Measurements from ENCODE around the gene AP1G2.

DNA sequence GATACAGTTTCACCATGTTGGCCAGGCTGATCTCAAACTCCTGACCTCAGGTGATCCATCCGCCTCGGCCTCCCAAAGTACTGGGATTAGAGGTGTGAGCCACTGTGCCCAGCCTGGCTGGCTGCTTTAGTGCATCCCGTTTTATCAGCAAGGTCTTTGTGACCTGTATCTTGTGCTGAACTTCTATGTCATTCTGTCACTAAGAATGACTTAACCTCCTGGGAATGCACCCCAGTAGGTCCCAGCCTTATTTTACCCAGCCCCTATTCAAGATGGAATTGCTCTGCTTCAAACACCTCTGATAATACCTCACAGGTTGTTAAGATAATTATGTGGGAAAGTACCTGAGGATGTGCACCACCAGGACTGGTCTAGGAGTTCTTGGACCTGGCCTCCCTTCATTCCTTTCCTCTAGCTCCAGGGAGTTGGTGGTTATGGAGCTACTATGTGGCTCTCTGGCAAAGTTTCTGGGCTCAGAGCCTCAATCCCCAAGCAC is 37.1 kb upstream of the AP1G2 start:
- TF ChIP-seq, protein P1, sequence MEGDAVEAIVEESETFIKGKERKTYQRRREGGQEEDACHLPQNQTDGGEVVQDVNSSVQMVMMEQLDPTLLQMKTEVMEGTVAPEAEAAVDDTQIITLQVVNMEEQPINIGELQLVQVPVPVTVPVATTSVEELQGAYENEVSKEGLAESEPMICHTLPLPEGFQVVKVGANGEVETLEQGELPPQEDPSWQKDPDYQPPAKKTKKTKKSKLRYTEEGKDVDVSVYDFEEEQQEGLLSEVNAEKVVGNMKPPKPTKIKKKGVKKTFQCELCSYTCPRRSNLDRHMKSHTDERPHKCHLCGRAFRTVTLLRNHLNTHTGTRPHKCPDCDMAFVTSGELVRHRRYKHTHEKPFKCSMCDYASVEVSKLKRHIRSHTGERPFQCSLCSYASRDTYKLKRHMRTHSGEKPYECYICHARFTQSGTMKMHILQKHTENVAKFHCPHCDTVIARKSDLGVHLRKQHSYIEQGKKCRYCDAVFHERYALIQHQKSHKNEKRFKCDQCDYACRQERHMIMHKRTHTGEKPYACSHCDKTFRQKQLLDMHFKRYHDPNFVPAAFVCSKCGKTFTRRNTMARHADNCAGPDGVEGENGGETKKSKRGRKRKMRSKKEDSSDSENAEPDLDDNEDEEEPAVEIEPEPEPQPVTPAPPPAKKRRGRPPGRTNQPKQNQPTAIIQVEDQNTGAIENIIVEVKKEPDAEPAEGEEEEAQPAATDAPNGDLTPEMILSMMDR (conservative IDR thresholded peaks at IDR 0.05; ENCODE audit: low read depth, low read length): no peak
- TF ChIP-seq EZH2 (IDR thresholded peaks at IDR 0.05; ENCODE audit: borderline replicate concordance, low read depth, low read length, poor library complexity, severe bottlenecking): no peak

Measured in A673 (cell line).